NCI-H226 (cell line): ENCODE data around the gene KRTAP1-1.
"Not testable (repeated sequence)": the region's sequence is repeated elsewhere in the genome, so short reads cannot be mapped to it uniquely, and the experiment has no call there.

Source experiments
- DNase-seq: peaks from one replicate; pipeline ENCODE4 v3.0.0-alpha.2; 2015

KRTAP1-1 gene

GRCh38 chr17:41040783-41041571, at the start of gene KRTAP1-1:
TSS of gene KRTAP1-1 (minus strand) at chr17:41041450. CDS start at chr17:41041397, 53 bp downstream.
- DNase-seq = not testable (repeated sequence)

- DNase-seq = not testable (repeated sequence)
Observed at GRCh38 chr17:41088760-41089352, 47.6 kb upstream of the KRTAP1-1 start.

DNA sequence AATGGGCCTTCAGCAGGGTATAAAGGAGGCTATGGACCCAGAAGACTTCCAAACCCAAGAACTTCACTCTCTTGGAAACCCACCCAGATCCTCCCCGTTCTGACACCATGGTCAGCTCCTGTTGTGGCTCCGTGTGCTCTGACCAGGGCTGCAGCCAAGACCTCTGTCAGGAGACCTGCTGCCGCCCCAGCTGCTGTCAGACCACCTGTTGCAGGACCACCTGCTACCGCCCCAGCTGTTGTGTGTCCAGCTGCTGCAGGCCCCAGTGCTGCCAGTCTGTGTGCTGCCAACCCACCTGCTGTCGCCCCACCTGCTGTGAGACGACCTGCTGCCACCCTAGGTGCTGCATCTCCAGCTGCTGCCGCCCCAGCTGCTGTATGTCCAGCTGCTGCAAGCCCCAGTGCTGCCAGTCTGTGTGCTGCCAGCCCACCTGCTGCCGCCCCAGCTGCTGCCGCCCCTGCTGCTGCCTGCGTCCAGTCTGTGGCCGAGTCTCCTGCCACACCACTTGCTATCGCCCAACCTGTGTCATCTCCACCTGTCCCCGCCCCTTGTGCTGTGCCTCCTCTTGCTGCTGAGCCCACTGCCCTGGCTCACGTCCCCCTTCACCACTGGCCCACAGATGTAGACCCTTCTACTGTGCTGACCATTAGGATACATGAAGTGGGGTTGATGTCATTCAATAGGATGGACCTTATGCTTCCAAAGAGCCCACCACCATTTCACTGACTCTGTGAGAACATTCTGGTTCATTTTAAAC, 43.0 kb upstream of the KRTAP1-1 start, which contains the start of gene KRTAP4-7:
TSS of gene KRTAP4-7 (plus strand) at position 51 of the 757 bp plus-strand sequence. CDS start at position 108, 57 bp downstream.
- not testable (repeated sequence) for DNase-seq

DNA sequence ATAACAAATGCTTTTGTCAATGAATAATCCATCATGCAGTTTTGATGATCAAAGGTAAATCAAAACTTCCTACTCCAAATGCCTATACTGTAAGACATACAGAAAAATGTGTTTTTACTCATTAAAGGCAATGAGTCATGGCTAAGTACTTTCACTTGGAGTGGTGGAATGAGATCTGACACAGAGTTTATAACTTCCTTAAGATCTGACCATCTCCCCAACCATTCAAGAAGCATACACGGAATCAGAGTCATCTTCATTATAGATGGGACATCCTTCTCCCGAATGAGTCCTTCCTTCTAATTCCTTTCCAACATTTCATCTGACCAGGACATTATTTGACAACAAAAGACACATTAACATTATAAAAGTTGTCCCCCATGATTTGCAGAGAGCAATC, 42.2 kb upstream of the KRTAP1-1 start:
- not testable (repeated sequence) for DNase-seq

- DNase-seq = peak; percentile 78
Observed at GRCh38 chr17:41082626-41083025, 41.4 kb upstream of the KRTAP1-1 start.

DNA sequence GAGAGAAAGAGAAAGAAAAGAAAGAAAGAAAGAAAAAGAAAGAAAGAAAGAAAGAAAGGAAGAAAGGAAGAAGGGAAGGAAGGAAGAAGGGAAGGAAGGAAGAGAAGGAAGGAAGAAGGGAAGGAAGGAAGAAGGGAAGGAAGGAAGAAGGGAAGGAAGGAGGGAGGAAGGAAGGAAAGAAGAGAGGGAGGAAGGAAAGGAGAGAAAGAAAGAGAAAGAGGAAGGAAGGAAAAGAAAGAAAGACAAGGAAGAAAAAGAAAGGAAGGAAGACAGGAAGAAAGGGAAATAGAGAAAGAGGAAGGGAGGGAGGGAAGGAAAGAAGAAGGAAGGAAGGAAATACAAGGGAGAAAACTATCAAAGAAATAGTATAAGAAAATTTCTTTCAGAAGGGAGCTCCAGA, 35.5 kb upstream of the KRTAP1-1 start:
- no peak for DNase-seq

GRCh38 chr17:41073676-41074075, 32.4 kb upstream of the KRTAP1-1 start:
- no peak for DNase-seq

GRCh38 chr17:41071606-41072360, 30.5 kb upstream of the KRTAP1-1 start:
- DNase-seq = no peak

DNA sequence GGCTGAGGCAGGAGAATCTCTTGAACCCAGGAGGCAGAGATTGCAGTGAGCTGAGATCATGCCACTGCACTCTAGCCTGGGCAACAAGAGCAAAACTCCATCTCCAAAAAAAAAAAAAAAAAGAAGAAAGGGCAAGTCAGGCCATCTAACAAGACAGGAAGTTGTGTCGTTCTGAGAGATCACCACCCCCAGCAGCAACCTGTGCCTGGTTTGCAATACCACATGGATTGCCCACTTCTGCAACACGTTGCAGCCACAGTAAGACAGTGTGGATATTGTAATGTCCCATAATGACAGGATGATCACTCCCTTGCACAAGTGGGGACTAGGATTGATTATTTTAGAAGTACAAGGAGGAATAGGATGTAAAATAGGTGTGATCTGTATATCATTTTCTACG, 27.8 kb upstream of the KRTAP1-1 start:
- no peak for DNase-seq

DNA sequence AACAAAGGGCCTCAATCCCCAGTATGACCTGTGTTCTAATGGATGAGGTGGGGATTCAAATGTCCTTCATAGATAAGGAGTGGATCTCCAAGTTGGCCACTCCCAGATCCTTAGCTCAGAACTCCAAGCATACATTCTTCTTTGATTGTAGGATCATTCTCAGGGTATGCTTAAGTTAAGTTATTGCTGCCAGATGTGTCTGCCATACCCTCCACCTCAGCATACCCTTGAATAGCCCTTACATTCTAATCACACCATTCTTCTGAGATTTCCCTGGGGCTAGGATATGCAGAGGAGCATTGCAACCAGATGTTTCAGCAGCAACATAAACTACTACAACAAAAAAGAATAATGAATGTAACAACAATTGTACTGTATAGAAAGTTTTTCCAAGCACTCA, 26.0 kb upstream of the KRTAP1-1 start:
- no peak for DNase-seq

DNA sequence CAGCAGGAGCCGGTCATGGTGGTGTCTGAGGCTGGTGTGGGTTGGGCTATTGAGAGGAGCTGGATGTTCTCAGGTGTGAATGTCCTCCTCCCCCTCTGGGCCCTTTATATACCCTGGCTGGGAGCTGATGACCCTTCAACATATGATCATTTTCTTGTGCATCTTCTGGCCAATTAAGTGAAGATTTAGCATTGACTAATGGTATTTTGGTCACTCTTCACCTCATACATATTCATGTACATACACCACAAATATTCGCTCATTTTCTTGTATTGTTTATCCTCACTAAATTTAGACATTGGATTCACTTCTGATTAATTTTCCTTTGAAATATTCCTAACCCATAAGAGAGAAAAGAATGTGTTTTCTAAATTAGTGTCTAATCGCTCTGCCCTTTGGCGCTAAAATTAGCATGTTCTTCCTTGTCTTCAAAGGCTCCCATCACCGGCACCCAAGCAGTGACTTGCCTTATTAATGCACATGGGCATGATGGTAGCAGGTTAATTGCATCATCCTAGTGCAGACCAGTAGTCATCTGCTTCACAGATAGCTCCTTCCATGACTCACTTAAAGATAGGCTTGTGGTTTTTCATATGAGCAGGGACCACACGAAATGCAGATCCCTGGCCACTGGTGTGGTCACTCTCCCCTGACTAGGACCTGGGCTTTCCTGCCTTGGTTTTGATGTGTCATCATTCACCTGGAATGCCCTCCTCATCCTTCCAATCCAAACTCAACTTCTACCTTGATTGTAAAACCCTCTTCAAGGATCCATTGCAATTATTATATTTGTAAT, 24.8 kb upstream of the KRTAP1-1 start, which contains the start of gene KRTAP2-4:
TSS of gene KRTAP2-4 (minus strand) at position 51 of the 796 bp plus-strand sequence. CDS start at position 17, 34 bp downstream.
- peak; percentile 94 for DNase-seq

DNA sequence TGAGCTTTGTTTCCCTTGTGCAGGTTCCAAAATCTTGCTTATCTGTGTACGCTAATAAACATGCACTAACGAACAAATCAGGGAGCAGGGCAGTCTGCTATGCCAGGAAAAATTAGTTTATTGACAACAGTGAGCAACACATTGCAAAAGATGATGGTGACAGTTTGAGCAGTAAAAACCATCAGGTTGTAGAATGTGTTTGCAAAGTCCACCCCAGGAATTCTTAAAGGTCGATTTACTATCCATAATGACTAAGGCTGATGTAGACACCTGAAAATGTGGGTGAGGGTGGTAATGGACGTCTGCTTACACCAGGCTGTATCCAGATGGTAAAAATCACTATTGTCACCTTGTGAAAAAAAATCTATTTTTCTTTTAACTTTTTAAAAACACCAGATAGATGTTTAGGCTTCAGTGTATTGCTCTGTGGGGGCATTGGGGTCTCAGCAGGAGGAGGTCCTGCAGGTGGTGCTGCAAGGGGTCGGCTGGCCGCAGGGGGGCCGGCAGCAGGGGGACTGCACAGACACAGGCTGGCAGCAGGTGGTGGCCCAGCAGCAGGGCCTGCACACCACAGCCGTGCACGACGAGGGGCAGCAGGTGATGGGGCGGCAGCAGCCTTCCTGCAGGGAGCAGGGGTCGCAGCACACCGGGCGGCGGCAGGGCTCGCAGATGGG, 23.9 kb upstream of the KRTAP1-1 start:
- DNase-seq = not testable (repeated sequence)

GRCh38 chr17:41064301-41064700, 23.1 kb upstream of the KRTAP1-1 start:
- no peak for DNase-seq

GRCh38 chr17:41063449-41063848, 22.2 kb upstream of the KRTAP1-1 start:
- DNase-seq = no peak

GRCh38 chr17:41061964-41062363, 20.7 kb upstream of the KRTAP1-1 start:
- DNase-seq = peak; percentile 91

GRCh38 chr17:41060052-41060604, 18.9 kb upstream of the KRTAP1-1 start, which contains the start of gene KRTAP2-3:
TSS of gene KRTAP2-3 (minus strand) at chr17:41060114. CDS start at chr17:41060050, 64 bp downstream.
- DNase-seq = peak; percentile 84

- DNase-seq = peak; percentile 80
Observed at GRCh38 chr17:41059276-41060051, 18.2 kb upstream of the KRTAP1-1 start.

DNA sequence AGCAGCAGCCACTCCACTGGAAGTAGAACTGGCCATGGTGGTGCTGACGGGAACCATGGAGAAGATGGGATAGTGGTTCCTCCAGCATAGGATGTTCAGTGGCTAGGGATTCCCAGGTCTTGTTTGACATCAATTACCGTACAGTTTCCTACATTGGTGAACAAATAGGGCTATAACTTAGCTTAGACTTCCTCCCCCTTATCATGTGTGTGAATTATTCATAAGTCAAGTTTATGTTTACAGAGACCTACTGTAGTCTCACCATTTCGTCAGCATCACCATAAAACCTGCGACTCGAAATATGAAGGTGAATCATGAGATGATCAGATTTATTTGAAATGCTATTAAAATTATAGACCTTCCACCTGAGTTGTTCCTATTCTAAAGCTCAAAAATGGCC, 17.5 kb upstream of the KRTAP1-1 start:
- DNase-seq = no peak

GRCh38 chr17:41057547-41057946, 16.3 kb upstream of the KRTAP1-1 start:
- DNase-seq = no peak

- DNase-seq = not testable (repeated sequence)
Observed at GRCh38 chr17:41055130-41055529, 13.9 kb upstream of the KRTAP1-1 start, which contains the start of gene KRTAP2-2. TSS of gene KRTAP2-2 (minus strand) at chr17:41055230. CDS start at chr17:41055211, 19 bp downstream.
